ENCODE results near the gene SH2D3A.

Gene SH2D3A

GRCh38 chr19:6736169-6736916 lies 30.9 kb downstream of the SH2D3A start:
- DNase-seq, result peak; percentile 81

- DNase-seq, result no peak
These were observed 31.9 kb downstream of the SH2D3A start for GRCh38 chr19:6735181-6735911.

GRCh38 chr19:6734096-6734696 lies 33.0 kb downstream of the SH2D3A start:
- no peak for DNase-seq

- DNase-seq, result no peak
These were observed 33.7 kb downstream of the SH2D3A start for GRCh38 chr19:6733338-6734095.

GRCh38 chr19:6732803-6733337 lies 34.4 kb downstream of the SH2D3A start:
- no peak for DNase-seq

GRCh38 chr19:6731822-6732221 lies 35.4 kb downstream of the SH2D3A start:
- no peak for DNase-seq

- no peak for DNase-seq
These were observed 36.1 kb downstream of the SH2D3A start for GRCh38 chr19:6730941-6731670.

- no peak for DNase-seq
These were observed 37.0 kb downstream of the SH2D3A start for GRCh38 chr19:6730153-6730804.

- no peak for DNase-seq
These were observed 37.6 kb downstream of the SH2D3A start for GRCh38 chr19:6729573-6730152.

GRCh38 chr19:6728346-6728745 lies 38.9 kb downstream of the SH2D3A start:
- no peak for DNase-seq

GRCh38 chr19:6725513-6726231 lies 41.6 kb downstream of the SH2D3A start:
- no peak for DNase-seq

GRCh38 chr19:6724631-6725492 lies 42.4 kb downstream of the SH2D3A start:
- no peak for DNase-seq

- DNase-seq, result no peak
These were observed 43.5 kb downstream of the SH2D3A start for GRCh38 chr19:6723738-6724137.

GRCh38 chr19:6723108-6723618 lies 44.1 kb downstream of the SH2D3A start:
- DNase-seq, result no peak

- no peak for DNase-seq
These were observed 45.5 kb downstream of the SH2D3A start for GRCh38 chr19:6721773-6722172.

- DNase-seq, result no peak
These were observed 46.1 kb downstream of the SH2D3A start for GRCh38 chr19:6721138-6721474.

GRCh38 chr19:6720369-6721137 lies 46.7 kb downstream of the SH2D3A start, which contains the start of gene C3:
TSS of gene C3 (minus strand) at chr19:6720650. CDS start at chr19:6720589, 61 bp downstream.
- DNase-seq, result no peak

- no peak for DNase-seq
These were observed 47.3 kb downstream of the SH2D3A start for GRCh38 chr19:6719992-6720368.

- DNase-seq, result no peak
These were observed 47.7 kb downstream of the SH2D3A start for GRCh38 chr19:6719540-6719861.
